NCI-H2107 (cell line): Measurements from ENCODE around the gene HIF3A.

ENCODE experiments used
- DNase-seq: peaks from one replicate; lab custom pipeline; 2025; lab: John Stamatoyannopoulos, UW

Gene HIF3A

DNA sequence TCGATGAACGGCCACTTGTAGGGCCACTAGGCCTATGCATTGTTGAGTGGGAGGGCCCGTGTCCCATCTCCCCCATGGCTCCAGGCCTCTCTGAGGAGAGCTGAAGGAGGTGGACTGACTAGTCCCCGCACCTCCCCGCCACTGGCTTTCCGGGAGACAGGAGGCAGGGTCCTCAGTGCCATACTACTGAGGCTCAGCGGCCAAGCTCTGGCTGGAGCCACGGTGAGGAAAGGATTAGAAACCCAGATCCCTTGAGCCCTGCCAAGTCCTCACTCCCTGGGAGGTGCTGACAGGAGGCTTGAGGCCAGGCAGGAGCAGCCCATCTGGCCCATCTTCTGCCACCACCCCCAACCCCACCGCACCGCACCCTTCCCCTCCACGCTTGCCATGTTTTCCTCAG, 87.6 kb downstream of the HIF3A start:
- DNase-seq, result no peak

- no peak for DNase-seq
These were observed 88.8 kb downstream of the HIF3A start for GRCh38 chr19:46385636-46386035.

- DNase-seq, result no peak
These were observed 89.3 kb downstream of the HIF3A start for GRCh38 chr19:46386151-46386550.

DNA sequence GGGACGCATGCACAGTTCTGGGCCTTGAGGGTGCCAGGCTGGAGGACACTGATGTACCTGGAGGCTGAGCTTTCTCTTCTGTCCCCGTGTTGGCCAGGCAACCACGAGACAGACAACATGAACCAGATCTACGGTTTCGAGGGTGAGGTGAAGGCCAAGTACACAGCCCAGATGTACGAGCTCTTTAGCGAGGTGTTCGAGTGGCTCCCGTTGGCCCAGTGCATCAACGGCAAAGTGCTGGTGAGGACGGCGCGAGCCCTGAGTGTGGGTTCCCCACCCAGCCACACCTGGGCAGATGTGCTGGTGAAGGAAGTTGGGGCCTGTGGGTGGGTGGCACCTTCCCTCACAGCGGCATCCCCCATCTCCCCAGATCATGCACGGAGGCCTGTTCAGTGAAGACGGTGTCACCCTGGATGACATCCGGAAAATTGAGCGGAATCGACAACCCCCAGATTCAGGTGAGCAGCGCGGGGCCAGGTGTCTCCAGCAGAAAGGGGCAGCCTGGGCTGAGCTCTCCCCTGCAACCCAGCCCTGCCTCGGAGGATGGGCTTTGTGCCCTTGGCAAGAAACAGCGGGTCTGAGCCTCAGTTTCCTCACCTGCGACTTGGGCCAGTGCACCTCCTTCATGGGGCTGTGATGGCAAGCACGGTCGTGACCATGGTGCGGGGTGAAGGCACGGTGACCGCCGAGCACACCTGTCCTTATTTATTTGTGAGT, 90.3 kb downstream of the HIF3A start:
- no peak for DNase-seq

GRCh38 chr19:46387713-46388130, 90.9 kb downstream of the HIF3A start:
- no peak for DNase-seq

GRCh38 chr19:46388311-46389095, 91.7 kb downstream of the HIF3A start:
- DNase-seq, result no peak

DNA sequence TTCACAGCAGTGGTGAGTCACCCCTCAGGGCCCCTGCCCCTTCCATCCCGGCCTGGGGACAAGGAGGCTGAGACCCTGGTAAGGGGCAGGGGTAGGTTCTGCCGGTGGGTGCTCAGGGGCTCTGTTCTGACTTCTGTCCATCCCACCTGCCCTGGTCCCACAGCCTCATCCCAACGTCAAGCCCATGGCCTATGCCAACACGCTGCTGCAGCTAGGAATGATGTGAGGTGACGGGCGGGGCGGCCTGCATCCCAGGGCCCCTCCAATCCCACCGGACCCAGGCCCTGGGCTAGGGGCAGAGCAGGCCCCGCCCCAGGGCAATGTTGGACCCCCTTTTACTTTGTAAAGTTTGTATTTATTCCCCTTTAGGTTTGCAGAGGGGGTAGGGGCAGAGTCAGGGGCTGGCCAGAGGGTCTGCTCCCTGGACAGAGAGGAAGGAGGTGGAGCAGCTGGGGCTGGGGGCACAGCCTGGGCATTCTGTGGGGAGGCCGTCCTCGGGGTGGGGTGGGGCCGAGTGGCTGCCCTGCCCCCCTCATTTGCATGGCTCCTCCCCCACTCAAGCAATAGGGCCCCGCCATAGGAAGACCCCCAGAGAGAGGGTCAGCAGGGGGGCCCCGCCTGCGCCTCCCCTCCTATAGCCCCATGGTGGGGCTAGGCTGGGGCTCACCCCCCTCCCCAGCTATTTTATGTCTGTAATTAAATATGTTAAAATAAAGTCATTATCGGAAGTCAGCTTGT, 93.4 kb downstream of the HIF3A start:
- no peak for DNase-seq

DNA sequence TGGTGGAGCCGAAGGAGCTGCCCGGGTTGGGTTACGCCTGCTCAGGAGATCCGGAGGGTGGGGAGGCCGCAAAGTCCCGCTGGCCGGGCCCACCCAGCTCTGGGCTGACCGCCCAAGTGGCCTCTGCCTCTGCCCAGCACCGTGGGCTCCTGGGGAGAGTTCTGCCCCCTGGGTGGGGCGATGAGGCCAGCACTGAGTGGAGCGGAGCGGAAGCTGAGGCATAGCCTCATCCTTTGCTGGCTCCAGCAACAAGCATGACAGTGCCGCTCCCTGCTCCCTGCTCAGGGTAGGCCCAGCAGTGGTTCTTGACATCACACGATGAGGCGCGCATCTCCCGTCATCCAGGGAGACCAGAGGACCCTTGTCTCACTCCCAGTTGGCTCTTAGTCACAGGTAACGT, 94.0 kb downstream of the HIF3A start:
- DNase-seq, result no peak

- DNase-seq, result no peak
These were observed 94.7 kb downstream of the HIF3A start for GRCh38 chr19:46391296-46392251.

DNA sequence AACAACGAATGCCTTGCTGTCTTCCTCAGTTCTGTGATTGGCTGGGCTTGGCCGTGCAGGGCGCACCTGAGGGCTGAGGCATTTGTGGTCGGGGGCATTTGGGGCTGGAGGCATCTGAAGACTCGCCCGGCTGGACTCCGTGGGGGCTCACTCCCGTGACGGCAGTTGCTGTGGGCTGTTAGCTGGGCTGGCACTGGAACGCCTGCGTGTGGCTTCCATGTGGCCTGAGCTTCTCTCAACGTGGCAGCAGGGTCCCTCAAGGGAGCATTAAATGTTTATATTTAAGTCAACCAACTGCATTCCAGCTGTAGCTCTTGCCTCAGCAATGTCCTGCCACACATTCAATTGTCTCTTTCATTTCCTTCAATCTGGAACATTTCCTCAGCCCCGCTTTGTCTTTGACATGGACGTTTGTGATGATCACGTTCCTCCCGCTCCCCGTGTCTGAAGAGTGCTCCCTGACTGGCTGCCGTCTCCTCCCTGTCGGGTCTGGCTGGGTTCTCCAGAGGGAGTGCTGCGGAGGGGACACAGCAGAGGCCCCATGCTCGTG, 95.5 kb downstream of the HIF3A start:
- DNase-seq, result no peak

- DNase-seq, result no peak
These were observed 96.0 kb downstream of the HIF3A start for GRCh38 chr19:46392837-46393236.
